ENCODE measurements around the gene ANKRD11. TPM values are rescaled to one million over a fixed set of nuclear protein-coding genes. Genes with fewer than 3 reads are reported as not detected.
A peak's percentile ranks its signal among the peaks of the same experiment; 100 is the strongest.
"Not testable (repeated sequence)": the region's sequence is repeated elsewhere in the genome, so short reads cannot be mapped to it uniquely, and the experiment has no call there.

The ANKRD11 gene
- total RNA-seq, 2 experiments from 2014 or later: 199 to 208 TPM

DNA sequence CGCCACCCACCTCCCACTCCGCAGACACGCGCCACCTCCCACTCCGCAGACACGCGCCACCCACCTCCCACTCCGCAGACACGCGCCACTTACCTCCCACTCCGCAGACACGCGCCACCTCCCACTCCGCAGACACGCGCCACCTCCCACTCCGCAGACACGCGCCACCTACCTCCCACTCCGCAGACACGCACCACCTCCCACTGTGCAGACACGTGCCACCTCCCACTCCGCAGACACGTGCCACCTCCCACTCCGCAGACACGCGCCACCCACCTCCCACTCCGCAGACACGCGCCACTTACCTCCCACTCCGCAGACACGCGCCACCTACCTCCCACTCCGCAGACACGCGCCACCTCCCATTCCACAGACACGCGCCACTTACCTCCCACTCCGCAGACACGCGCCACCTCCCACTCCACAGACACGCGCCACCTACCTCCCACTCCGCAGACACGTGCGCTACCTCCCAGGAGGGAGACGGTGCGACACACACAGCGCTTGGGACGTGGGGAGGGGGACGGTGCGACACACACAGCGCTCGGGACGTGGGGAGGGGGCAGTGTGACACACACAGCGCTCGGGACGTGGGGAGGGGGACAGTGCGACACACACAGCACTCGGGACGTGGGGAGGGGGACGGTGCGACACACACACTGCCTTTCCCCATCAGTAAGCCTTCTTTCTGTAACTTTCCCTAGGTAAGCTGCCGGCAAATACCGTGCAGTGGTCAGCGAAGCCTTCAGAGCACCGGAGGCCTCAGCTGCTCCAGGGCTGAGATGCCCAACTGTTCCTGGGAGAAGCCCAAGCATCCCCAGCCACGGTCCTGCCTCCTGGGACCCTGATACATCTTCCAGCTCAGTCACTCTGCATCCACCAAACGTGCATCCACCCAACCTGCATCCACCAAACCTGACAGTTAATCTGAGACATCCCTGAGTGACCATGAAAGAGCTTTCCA is 183.6 kb downstream of the ANKRD11 start:
- CTCF ChIA-PET: interaction anchor here (1.1 to 1.9 kb wide), 2 partner anchors 9 to 202 kb away, joined by 5 to 6 read pairs; partner anchors contain the start of gene SPG7
- H3K36me3 Mint-ChIP-seq (ENCODE audit: low read depth): peaks cover 57% of the 10 kb centered on the region

DNA sequence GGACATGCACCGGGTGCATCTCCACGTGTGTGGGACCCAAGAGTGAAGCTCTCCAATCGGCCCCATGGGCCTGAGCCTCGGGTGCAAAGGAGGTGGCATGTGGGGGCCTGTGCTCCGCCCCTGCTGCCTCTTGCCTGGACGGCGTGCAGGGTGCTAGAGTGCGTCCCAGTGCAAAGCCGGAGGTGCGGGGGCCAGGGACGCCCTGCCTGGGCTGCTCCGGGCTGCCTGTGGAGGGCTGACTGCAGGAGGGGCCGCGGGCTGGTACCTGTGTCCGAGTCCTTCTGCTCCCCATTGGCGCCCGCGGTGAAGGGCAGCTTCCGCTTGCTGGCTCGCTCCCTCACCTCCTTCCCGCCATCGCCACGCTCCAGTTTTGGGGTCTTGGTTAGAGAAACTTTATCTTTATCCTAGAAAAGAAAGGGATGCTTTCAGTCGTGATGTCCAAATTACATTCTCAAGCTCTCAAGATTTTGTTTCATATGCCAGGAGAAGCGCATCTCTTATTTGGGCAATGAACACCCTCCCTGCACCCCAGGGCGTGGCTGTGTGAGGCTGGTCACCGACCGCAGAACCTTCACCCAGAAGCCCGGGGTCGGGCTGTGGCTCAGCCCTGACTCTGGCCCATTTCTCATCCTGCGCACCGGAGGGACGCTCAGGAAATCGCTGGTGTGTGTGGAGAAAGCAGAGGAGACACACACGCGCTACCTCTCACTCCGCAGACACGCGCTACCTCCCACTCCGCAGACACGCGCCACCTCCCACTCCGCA is 185.2 kb downstream of the ANKRD11 start:
- ChIA-PET POLR2A (no interaction called here), CTCF (no interaction called here)
- Mint-ChIP-seq H3K27me3 (no peaks in the 10 kb centered on the region), H3K9me3 (no peaks in the 10 kb centered on the region), H3K36me3 (ENCODE audit: low read depth) (peaks cover 54% of the 10 kb centered on the region), H3K4me1 (peaks cover 49% of the 10 kb centered on the region), H3K4me3 (no peak overlapping the region), H3K27ac (no peak overlapping the region)
- DNase-seq: no peak

More for the DNA sequence above, 183.6 kb downstream of the ANKRD11 start:
- not testable (repeated sequence) for H3K27me3 Mint-ChIP-seq, H3K4me3 Mint-ChIP-seq, DNase-seq, H3K9me3 Mint-ChIP-seq
- POLR2A ChIA-PET: interaction anchor here (1.2 kb wide), 1 partner anchor 201 kb away, joined by 4 read pairs; the partner anchor contains the start of gene SPG7
- Mint-ChIP-seq H3K4me1 (peaks cover 54% of the 10 kb centered on the region), H3K27ac (peak overlapping the region; percentile 26)

DNA sequence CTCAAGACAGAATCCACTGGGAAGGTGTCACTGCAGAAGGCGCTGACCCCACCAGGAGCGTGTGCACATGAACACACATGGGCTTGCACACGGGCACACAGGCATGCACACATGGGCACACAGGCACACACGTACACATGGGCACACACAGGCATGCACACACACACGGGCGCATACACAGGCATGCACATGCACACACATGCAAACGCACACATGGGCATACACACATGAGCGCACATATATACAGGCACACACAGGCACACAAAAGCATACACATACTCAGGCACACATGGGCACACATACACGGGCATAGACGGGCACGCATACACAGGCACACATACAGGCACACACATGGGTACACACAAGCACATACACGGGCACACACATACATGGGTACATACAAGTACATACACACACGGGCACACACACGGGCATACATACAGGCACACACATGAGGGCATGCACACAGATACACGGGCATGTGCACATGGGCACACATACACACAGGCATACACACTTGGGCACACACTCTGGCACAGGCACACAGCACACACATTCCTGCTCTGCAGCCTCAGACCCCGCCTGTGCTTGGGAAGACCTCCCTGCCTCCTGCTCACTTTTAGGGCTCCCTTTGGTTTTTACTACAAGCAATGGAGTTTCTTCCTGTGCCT is 186.0 kb downstream of the ANKRD11 start:
- Mint-ChIP-seq H3K36me3 (ENCODE audit: low read depth) (peaks cover 48% of the 10 kb centered on the region), H3K4me1 (peaks cover 41% of the 10 kb centered on the region), H3K9me3 (no peaks in the 10 kb centered on the region), H3K27me3 (no peaks in the 10 kb centered on the region), H3K27ac (peak overlapping the region; percentile 60), H3K4me3 (no peak overlapping the region)
- no peak for DNase-seq
- CTCF ChIA-PET: interaction anchor here (1.0 to 1.6 kb wide), 2 partner anchors 8 to 15 kb away, joined by 3 to 4 read pairs; no protein-coding TSS in a partner anchor
- POLR2A ChIA-PET: interaction anchor here (0.9 kb wide), 1 partner anchor 57 kb away, joined by 3 read pairs; no protein-coding TSS in a partner anchor

DNA sequence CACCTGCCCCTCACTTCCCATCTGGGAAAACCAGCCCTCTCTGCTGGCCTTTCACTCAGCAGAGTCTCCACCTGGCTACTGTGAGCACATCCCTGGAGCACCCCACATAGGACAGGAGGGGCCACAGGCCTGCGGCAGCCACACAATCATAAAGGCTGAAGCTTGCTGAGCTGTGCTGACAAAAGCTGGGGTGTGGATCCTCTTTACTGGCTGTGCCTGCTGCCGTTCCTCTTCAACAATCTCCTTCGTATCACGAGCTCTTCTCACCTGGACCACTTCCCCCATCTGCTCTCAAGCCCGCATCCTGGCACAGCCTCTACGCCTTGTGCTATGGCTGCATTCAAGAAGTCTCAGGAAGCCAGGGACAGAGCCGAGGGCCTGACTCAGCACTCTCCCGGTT is 186.7 kb downstream of the ANKRD11 start:
- POLR2A ChIA-PET: interaction anchor here (0.9 to 1.1 kb wide), 2 partner anchors 10 to 56 kb away, joined by 3 to 5 read pairs; no protein-coding TSS in a partner anchor
- Mint-ChIP-seq H3K4me1 (peaks cover 38% of the 10 kb centered on the region), H3K36me3 (ENCODE audit: low read depth) (peaks cover 47% of the 10 kb centered on the region), H3K4me3 (no peak overlapping the region), H3K27me3 (no peaks in the 10 kb centered on the region), H3K27ac (peak overlapping the region; percentile 60), H3K9me3 (no peaks in the 10 kb centered on the region)
- CTCF ChIA-PET: interaction anchor here (1.0 to 1.6 kb wide), 2 partner anchors 9 to 15 kb away, joined by 3 to 4 read pairs; no protein-coding TSS in a partner anchor
- DNase-seq: no peak

DNA sequence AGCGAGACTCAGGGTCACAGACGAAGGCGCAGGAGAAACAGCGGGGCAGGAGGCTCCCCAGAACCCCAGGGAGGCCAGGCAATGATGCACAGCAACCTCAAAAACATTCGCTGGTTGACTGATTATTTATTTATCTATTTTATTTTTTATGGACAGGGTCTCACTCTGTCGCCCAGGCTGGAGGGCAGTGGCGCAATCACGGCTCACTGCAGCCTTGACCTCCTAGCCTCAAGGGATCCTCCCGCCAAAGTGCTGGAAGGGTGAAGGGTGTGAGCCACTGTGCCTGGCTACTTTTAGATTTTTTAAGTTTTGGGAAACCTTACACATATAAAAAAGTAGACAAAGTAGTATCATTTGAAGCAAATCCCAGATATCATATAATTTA is 189.4 kb downstream of the ANKRD11 start:
- no peak for DNase-seq
- H3K4me1 Mint-ChIP-seq: peaks cover 54% of the 10 kb centered on the region
- no peaks in the 10 kb centered on the region for H3K9me3 Mint-ChIP-seq
- H3K36me3 Mint-ChIP-seq (ENCODE audit: low read depth): peaks cover 51% of the 10 kb centered on the region
- peak overlapping the region; percentile 47 for H3K27ac Mint-ChIP-seq
- CTCF ChIA-PET: no interaction called here
- no peak overlapping the region for H3K4me3 Mint-ChIP-seq
- POLR2A ChIA-PET: no interaction called here
- H3K27me3 Mint-ChIP-seq: no peaks in the 10 kb centered on the region

DNA sequence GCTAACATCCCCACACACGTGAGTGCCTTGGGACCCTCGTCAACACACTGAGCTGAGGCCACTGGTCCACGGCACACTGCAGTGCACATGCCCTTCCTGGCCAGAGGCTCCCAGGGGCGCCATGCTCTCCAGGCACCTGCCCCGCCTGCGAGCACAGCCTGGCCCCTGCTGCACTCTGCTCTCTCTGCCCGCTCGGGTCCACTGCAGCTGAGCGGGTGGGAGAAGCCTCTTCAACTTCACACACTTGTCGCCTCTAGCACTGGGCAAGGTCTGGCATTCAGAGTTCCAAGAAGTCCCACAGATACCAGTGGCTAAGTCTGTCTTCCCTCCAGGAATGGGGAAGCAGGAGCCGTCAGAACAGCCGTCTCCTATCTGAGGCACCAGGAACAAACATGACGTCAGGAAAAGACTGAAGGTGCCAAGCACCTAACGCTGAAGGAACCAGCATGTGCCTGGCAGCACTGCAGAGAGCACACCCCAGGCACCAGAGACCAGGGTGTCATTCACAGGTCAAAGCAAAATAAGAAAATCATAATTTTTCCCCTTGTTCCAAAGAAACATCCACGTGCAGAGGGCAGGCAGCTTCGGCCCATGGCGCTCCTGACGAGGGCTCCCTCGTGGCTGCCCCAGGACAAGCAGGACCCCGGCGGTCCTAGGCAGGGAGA is 189.9 kb downstream of the ANKRD11 start:
- peaks cover 51% of the 10 kb centered on the region for H3K36me3 Mint-ChIP-seq (ENCODE audit: low read depth)
- H3K27ac Mint-ChIP-seq: peak overlapping the region; percentile 47
- ChIA-PET CTCF (no interaction called here), POLR2A (no interaction called here)
- H3K4me1 Mint-ChIP-seq: peaks cover 55% of the 10 kb centered on the region
- no peak for DNase-seq
- H3K9me3 Mint-ChIP-seq: no peaks in the 10 kb centered on the region
- no peak overlapping the region for H3K4me3 Mint-ChIP-seq
- H3K27me3 Mint-ChIP-seq: no peaks in the 10 kb centered on the region

DNA sequence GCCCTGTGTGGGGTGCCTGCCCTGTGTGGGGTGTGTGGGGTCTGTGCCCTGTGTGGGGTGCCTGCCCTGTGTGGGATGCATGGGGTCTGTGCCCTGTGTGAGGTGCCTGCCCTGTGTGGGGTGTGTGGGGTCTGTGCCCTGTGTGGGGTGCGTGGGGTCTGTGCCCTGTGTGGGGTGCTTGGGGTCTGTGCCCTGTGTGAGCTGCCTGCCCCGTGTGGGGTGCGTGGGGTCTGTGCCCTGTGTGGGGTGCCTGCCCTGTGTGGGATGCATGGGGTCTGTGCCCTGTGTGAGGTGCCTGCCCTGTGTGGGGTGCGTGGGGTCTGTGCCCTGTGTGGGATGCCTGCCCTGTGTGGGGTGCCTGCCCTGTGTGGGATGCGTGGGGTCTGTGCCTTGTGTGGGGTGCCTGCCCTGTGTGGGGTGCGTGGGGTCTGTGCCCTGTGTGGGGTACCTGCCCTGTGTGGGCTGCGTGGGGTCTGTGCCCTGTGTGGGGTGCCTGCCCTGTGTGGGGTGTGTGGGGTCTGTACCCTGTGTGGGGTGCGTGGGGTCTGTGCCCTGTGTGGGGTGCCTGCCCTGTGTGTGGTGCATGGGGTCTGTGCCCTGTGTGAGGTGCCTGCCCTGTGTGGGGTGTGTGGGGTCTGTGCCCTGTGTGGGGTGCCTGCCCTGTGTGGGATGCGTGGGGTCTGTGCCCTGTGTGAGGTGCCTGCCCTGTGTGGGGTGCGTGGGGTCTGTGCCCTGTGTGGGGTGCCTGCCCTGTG is 190.8 kb downstream of the ANKRD11 start:
- H3K9me3 Mint-ChIP-seq, H3K27me3 Mint-ChIP-seq, CTCF ChIA-PET, H3K27ac Mint-ChIP-seq, DNase-seq, H3K4me3 Mint-ChIP-seq: not testable (repeated sequence)
- H3K4me1 Mint-ChIP-seq: peaks cover 58% of the 10 kb centered on the region
- H3K36me3 Mint-ChIP-seq (ENCODE audit: low read depth): peaks cover 44% of the 10 kb centered on the region
- POLR2A ChIA-PET: interaction anchor here (3.9 kb wide), 1 partner anchor 14 kb away, joined by 17 read pairs; no protein-coding TSS in a partner anchor

DNA sequence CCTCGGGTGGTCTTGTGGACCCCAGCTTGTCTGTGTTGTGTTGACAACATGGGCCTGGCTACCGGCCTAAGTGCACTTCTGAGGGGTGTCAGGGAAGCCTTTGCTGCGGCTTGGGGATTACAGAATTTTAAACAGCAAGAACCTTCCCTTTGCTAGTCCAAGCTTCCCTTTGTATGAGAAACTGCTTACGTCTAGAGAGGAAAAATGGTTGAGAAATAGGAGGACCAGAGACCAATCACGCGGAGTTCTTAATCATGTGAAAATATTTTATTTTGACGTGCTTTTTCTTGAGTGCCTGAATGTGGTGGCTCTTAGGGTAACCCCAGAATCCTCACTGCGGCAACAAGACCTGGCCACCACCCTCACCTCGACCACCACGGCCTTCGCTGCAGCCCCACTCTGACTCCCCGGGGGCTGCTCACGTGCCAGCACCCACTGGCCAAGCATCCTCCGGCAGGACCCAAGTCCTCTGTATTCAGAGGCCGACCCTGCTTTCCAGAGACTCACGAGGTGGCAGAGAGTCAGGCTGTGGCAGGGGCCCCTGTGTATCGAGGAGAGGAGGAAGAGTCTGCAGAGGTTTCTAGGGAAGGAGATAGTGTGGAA is 191.6 kb downstream of the ANKRD11 start:
- peaks cover 36% of the 10 kb centered on the region for H3K36me3 Mint-ChIP-seq (ENCODE audit: low read depth)
- H3K27ac Mint-ChIP-seq: peak overlapping the region; percentile 34
- no peaks in the 10 kb centered on the region for H3K27me3 Mint-ChIP-seq
- peaks cover 54% of the 10 kb centered on the region for H3K4me1 Mint-ChIP-seq
- H3K4me3 Mint-ChIP-seq: no peak overlapping the region
- DNase-seq: no peak
- H3K9me3 Mint-ChIP-seq: no peaks in the 10 kb centered on the region
- CTCF ChIA-PET: interaction anchor here (1.3 to 1.5 kb wide), 2 partner anchors 10 to 16 kb away, joined by 3 to 5 read pairs; no protein-coding TSS in a partner anchor
- POLR2A ChIA-PET: interaction anchor here (1.2 to 3.9 kb wide), 2 partner anchors 15 to 20 kb away, joined by 3 to 17 read pairs; no protein-coding TSS in a partner anchor

DNA sequence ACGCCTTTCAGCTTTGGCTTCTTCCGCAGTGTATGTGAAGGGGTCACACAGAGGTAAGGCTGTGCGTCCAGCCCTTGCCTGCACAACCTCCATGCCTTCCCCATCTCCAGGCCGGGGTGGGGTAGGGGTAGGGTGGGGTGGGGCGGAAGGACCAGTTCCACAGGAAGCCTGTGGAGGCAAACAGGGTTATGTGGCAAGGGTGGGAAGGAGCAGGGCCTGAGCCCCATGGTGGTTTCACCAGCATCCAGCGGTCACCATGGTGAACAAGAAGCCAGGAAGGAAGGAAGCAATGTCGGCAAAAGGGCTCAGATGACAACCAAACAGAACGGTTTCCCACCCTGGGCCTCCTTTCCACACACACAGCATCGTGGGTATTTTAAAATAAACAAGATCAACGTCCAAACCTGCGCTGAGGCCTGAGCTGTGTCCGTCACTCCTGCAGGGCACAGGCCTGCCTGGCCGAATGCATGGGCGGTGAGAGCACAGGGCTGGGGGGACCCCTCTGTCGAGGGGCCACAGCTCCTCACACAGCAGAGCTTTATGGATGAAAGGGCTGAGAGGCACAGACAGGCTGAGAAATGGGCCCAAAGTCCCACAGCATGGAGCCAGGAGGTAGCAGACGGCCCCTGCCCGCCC is 192.3 kb downstream of the ANKRD11 start:
- CTCF ChIA-PET: interaction anchor here (1.3 to 1.5 kb wide), 3 partner anchors 9 to 17 kb away, joined by 3 to 5 read pairs (median 5); no protein-coding TSS in a partner anchor
- no peaks in the 10 kb centered on the region for H3K9me3 Mint-ChIP-seq
- POLR2A ChIA-PET: interaction anchor here (1.2 to 3.9 kb wide), 4 partner anchors 10 to 19 kb away, joined by 3 to 17 read pairs (median 6); no protein-coding TSS in a partner anchor
- DNase-seq: no peak
- no peaks in the 10 kb centered on the region for H3K27me3 Mint-ChIP-seq
- peak overlapping the region; percentile 24 for H3K4me3 Mint-ChIP-seq
- H3K4me1 Mint-ChIP-seq: peaks cover 48% of the 10 kb centered on the region
- peak overlapping the region; percentile 64 for H3K27ac Mint-ChIP-seq
- peaks cover 32% of the 10 kb centered on the region for H3K36me3 Mint-ChIP-seq (ENCODE audit: low read depth)

DNA sequence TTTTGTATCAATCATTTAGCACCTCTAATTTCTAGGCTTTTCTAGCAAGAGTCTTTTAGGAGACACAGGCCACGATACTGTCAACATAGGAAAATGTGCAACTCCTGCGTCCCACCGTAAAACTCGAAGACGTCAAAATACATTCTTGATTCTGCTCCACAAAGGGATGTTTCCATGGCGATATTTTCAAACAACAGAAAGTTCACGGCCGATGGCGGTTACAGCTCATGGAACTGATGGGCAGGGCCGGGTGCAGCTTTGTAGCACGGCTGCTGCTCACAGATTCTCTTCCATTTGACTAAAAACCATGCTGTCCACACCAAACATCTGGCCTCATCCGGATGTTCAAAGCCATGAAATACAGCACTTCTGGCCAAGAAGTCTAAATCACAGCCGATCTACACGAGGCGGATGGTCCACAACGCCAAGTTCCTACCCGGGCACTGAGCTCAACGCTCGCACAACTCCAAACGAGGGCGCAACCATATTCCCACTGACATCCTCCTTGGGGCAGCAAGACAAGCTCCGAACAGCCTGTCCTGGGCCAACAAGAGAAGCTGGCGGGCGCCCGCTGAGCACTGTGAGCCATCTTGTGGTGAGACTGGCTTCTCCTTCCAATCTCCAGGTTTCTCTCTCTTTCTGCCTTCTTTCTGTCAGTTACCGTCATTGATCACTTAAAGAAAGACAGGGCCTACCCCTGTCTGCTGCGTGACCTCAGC is 193.0 kb downstream of the ANKRD11 start:
- peaks cover 26% of the 10 kb centered on the region for H3K36me3 Mint-ChIP-seq (ENCODE audit: low read depth)
- ChIA-PET POLR2A (interaction anchor here (1.2 to 3.9 kb wide), 5 partner anchors 9 to 34 kb away, joined by 3 to 17 read pairs (median 6); no protein-coding TSS in a partner anchor), CTCF (interaction anchor here (1.3 to 1.5 kb wide), 3 partner anchors 10 to 18 kb away, joined by 3 to 5 read pairs (median 5); no protein-coding TSS in a partner anchor)
- peaks cover 43% of the 10 kb centered on the region for H3K4me1 Mint-ChIP-seq
- H3K27ac Mint-ChIP-seq: peak overlapping the region; percentile 64
- DNase-seq: no peak
- peak overlapping the region; percentile 24 for H3K4me3 Mint-ChIP-seq
- H3K27me3 Mint-ChIP-seq: no peaks in the 10 kb centered on the region
- H3K9me3 Mint-ChIP-seq: no peaks in the 10 kb centered on the region

Data from activated CD4-positive, alpha-beta memory T cell treated with anti-CD3 and anti-CD28 coated beads, Interleukin-2, amount 10 ng/mL, durations not matched to agents 7 days and 5 days (primary cell).